Adipocyte (in vitro differentiated cells): ENCODE measurements around the gene GOLGA3.
"Not testable (repeated sequence)": the region's sequence is repeated elsewhere in the genome, so short reads cannot be mapped to it uniquely, and the experiment has no call there.

Experiments used
- DNase-seq: peaks from one replicate; pipeline ENCODE4 v3.0.0-alpha.2; 2015; ENCODE audit warnings: low read depth
- H3K27me3 ChIP-seq: replicated peaks from 2 replicates; pipeline ENCODE4 v1.7.0; 2013; ENCODE audit warnings: mild to moderate bottlenecking, low read length, moderate library complexity; ENCODE audit not compliant: control insufficient read depth, insufficient read depth
- H3K36me3 ChIP-seq: 2 replicates; pipeline ENCODE4 v1.7.0; 2013; ENCODE audit warnings: low read length, mild to moderate bottlenecking, moderate library complexity; ENCODE audit not compliant: control insufficient read depth, insufficient read depth, severe bottlenecking
- H3K4me1 ChIP-seq: 2 replicates; pipeline ENCODE4 v1.7.0; 2013; ENCODE audit warnings: mild to moderate bottlenecking, low read length, moderate library complexity; ENCODE audit not compliant: control insufficient read depth, insufficient read depth
- H3K4me3 ChIP-seq: 2 replicates; pipeline ENCODE4 v1.7.0; 2013; ENCODE audit warnings: mild to moderate bottlenecking, low read length, moderate library complexity
- H3K9ac ChIP-seq: 2 replicates; pipeline ENCODE4 v1.7.0; 2013; ENCODE audit warnings: mild to moderate bottlenecking, low read length, moderate library complexity
- H3K9me3 ChIP-seq: 2 replicates; pipeline ENCODE4 v1.7.0; 2013; ENCODE audit warnings: mild to moderate bottlenecking, low read length, moderate library complexity; ENCODE audit not compliant: control insufficient read depth

GOLGA3 gene

GRCh38 chr12:132858718-132859266 lies 30.1 kb upstream of the GOLGA3 start:
- H3K9me3 ChIP-seq: peaks cover 6% of the 10 kb centered on the region
- no peaks in the 10 kb centered on the region for H3K4me1 ChIP-seq
- DNase-seq: no peak
- peaks cover 85% of the 10 kb centered on the region for H3K36me3 ChIP-seq
- H3K27me3 ChIP-seq: no peaks in the 10 kb centered on the region
- H3K9ac ChIP-seq: no peak overlapping the region
- no peak overlapping the region for H3K4me3 ChIP-seq

GRCh38 chr12:132857019-132857418 lies 28.4 kb upstream of the GOLGA3 start:
- not testable (repeated sequence) for H3K9ac ChIP-seq, H3K4me3 ChIP-seq, H3K9me3 ChIP-seq, H3K4me1 ChIP-seq, H3K27me3 ChIP-seq, DNase-seq
- peaks cover 95% of the 10 kb centered on the region for H3K36me3 ChIP-seq

- H3K27me3 ChIP-seq: no peaks in the 10 kb centered on the region
- H3K36me3 ChIP-seq: peaks cover 94% of the 10 kb centered on the region
- DNase-seq: no peak
- no peak overlapping the region for H3K9ac ChIP-seq
- H3K9me3 ChIP-seq: no peaks in the 10 kb centered on the region
- H3K4me3 ChIP-seq: no peak overlapping the region
- no peaks in the 10 kb centered on the region for H3K4me1 ChIP-seq
Measured at GRCh38 chr12:132856581-132856980, 27.9 kb upstream of the GOLGA3 start.

- H3K36me3 ChIP-seq: peaks cover 94% of the 10 kb centered on the region
Measured at GRCh38 chr12:132855211-132855610, 26.5 kb upstream of the GOLGA3 start.

GRCh38 chr12:132853285-132854092 lies 24.8 kb upstream of the GOLGA3 start:
- Histone ChIP-seq H3K4me3 (no peak overlapping the region), H3K4me1 (no peaks in the 10 kb centered on the region), H3K9me3 (no peaks in the 10 kb centered on the region), H3K27me3 (no peaks in the 10 kb centered on the region), H3K36me3 (peaks cover 95% of the 10 kb centered on the region), H3K9ac (no peak overlapping the region)
- DNase-seq: no peak

More at GRCh38 chr12:132855211-132855610, 26.5 kb upstream of the GOLGA3 start:
- not testable (repeated sequence) for DNase-seq, H3K9ac ChIP-seq, H3K4me1 ChIP-seq, H3K27me3 ChIP-seq, H3K9me3 ChIP-seq, H3K4me3 ChIP-seq

GRCh38 chr12:132852496-132852895 lies 23.8 kb upstream of the GOLGA3 start:
- H3K4me1 ChIP-seq: no peaks in the 10 kb centered on the region
- no peaks in the 10 kb centered on the region for H3K27me3 ChIP-seq
- H3K36me3 ChIP-seq: peaks cover 95% of the 10 kb centered on the region
- no peak overlapping the region for H3K9ac ChIP-seq
- no peak for DNase-seq
- no peak overlapping the region for H3K4me3 ChIP-seq
- no peaks in the 10 kb centered on the region for H3K9me3 ChIP-seq

- Histone ChIP-seq H3K27me3 (no peaks in the 10 kb centered on the region), H3K9me3 (no peaks in the 10 kb centered on the region), H3K36me3 (peaks cover 95% of the 10 kb centered on the region), H3K9ac (no peak overlapping the region), H3K4me3 (no peak overlapping the region), H3K4me1 (no peaks in the 10 kb centered on the region)
- DNase-seq: no peak
Measured at GRCh38 chr12:132851465-132851864, 22.8 kb upstream of the GOLGA3 start.

- H3K27me3 ChIP-seq: no peaks in the 10 kb centered on the region
- H3K4me1 ChIP-seq: no peaks in the 10 kb centered on the region
- H3K4me3 ChIP-seq: no peak overlapping the region
- no peak for DNase-seq
- H3K9ac ChIP-seq: no peak overlapping the region
- H3K36me3 ChIP-seq: peaks cover 92% of the 10 kb centered on the region
- H3K9me3 ChIP-seq: no peaks in the 10 kb centered on the region
Measured at GRCh38 chr12:132850291-132850690, 21.6 kb upstream of the GOLGA3 start.

GRCh38 chr12:132848521-132848920 lies 19.9 kb upstream of the GOLGA3 start:
- Histone ChIP-seq H3K9me3 (no peaks in the 10 kb centered on the region), H3K4me3 (no peak overlapping the region), H3K9ac (no peak overlapping the region), H3K27me3 (no peaks in the 10 kb centered on the region), H3K36me3 (peaks cover 89% of the 10 kb centered on the region), H3K4me1 (no peaks in the 10 kb centered on the region)
- no peak for DNase-seq

- Histone ChIP-seq H3K36me3 (peaks cover 88% of the 10 kb centered on the region), H3K4me3 (no peak overlapping the region)
Measured at GRCh38 chr12:132847363-132848356, 19.0 kb upstream of the GOLGA3 start.

GRCh38 chr12:132844681-132845080 lies 16.0 kb upstream of the GOLGA3 start:
- DNase-seq, H3K4me3 ChIP-seq, H3K4me1 ChIP-seq, H3K9ac ChIP-seq, H3K27me3 ChIP-seq, H3K9me3 ChIP-seq: not testable (repeated sequence)
- H3K36me3 ChIP-seq: peaks cover 90% of the 10 kb centered on the region

More at GRCh38 chr12:132847363-132848356, 19.0 kb upstream of the GOLGA3 start:
- Histone ChIP-seq H3K27me3 (no peaks in the 10 kb centered on the region), H3K9me3 (no peaks in the 10 kb centered on the region), H3K9ac (no peak overlapping the region), H3K4me1 (no peaks in the 10 kb centered on the region)
- DNase-seq: no peak
